ENCODE data around the gene LRRC8A.

LRRC8A gene

GRCh38 chr9:128902351-128903078 is 20.6 kb downstream of the LRRC8A start:
- TF ChIP-seq CTCF (IDR thresholded peaks at IDR 0.05; ENCODE audit: unreplicated experiment in 3 of 3), result no peak

GRCh38 chr9:128903079-128903461 is 21.1 kb downstream of the LRRC8A start:
- H3K4me3 Mint-ChIP-seq, result no peak overlapping the region
- no peak overlapping the region for H3K27ac Mint-ChIP-seq
- TF ChIP-seq CTCF (IDR thresholded peaks at IDR 0.05; ENCODE audit: unreplicated experiment in 3 of 3), result no peak
- peaks cover 14% of the 10 kb centered on the region for H3K36me3 Mint-ChIP-seq (ENCODE audit: low read depth)
- no peaks in the 10 kb centered on the region for H3K9me3 Mint-ChIP-seq
- no peaks in the 10 kb centered on the region for H3K4me1 Mint-ChIP-seq
- H3K27me3 Mint-ChIP-seq (ENCODE audit: low read depth), result peaks cover 3% of the 10 kb centered on the region

More at GRCh38 chr9:128902351-128903078, 20.6 kb downstream of the LRRC8A start:
- Mint-ChIP-seq H3K4me3 (no peak overlapping the region), H3K4me1 (no peaks in the 10 kb centered on the region), H3K36me3 (ENCODE audit: low read depth) (peaks cover 13% of the 10 kb centered on the region), H3K27me3 (ENCODE audit: low read depth) (peaks cover 3% of the 10 kb centered on the region), H3K27ac (no peak overlapping the region), H3K9me3 (no peaks in the 10 kb centered on the region)

- no peak for TF ChIP-seq CTCF (IDR thresholded peaks at IDR 0.05; ENCODE audit: unreplicated experiment in 3 of 3)
- Mint-ChIP-seq H3K9me3 (no peaks in the 10 kb centered on the region), H3K27me3 (ENCODE audit: low read depth) (no peaks in the 10 kb centered on the region), H3K27ac (no peak overlapping the region), H3K36me3 (ENCODE audit: low read depth) (peaks cover 19% of the 10 kb centered on the region), H3K4me3 (no peak overlapping the region), H3K4me1 (peaks cover 4% of the 10 kb centered on the region)
Observed at GRCh38 chr9:128903871-128904620, 22.1 kb downstream of the LRRC8A start.

GRCh38 chr9:128905964-128906363 is 24.0 kb downstream of the LRRC8A start:
- H3K36me3 Mint-ChIP-seq (ENCODE audit: low read depth), result peaks cover 32% of the 10 kb centered on the region
- H3K4me1 Mint-ChIP-seq, result peaks cover 7% of the 10 kb centered on the region
- H3K9me3 Mint-ChIP-seq, result no peaks in the 10 kb centered on the region
- H3K4me3 Mint-ChIP-seq, result no peak overlapping the region
- no peak overlapping the region for H3K27ac Mint-ChIP-seq
- no peaks in the 10 kb centered on the region for H3K27me3 Mint-ChIP-seq (ENCODE audit: low read depth)
- TF ChIP-seq CTCF (IDR thresholded peaks at IDR 0.05; ENCODE audit: unreplicated experiment in 3 of 3), result no peak

- Mint-ChIP-seq H3K4me1 (peaks cover 7% of the 10 kb centered on the region), H3K9me3 (no peaks in the 10 kb centered on the region), H3K27me3 (ENCODE audit: low read depth) (no peaks in the 10 kb centered on the region), H3K4me3 (no peak overlapping the region), H3K27ac (peak overlapping the region in 2 of 3 experiments; percentile 28 to 44), H3K36me3 (ENCODE audit: low read depth) (peaks cover 35% of the 10 kb centered on the region)
- no peak for TF ChIP-seq CTCF (IDR thresholded peaks at IDR 0.05; ENCODE audit: unreplicated experiment in 3 of 3)
Observed at GRCh38 chr9:128906741-128907140, 24.8 kb downstream of the LRRC8A start.
